K562 (cell line): ENCODE results near the gene LIPT2. TPM values are rescaled to one million over a fixed set of nuclear protein-coding genes. Genes with fewer than 3 reads are reported as not detected.

Experiments used
- C11orf30 ChIP-seq: fragments of 450-650 bp; IDR thresholded peaks from 2 replicates; pipeline ENCODE4 v1.6.1; 2016; ENCODE audit warnings: low read depth, mild to moderate bottlenecking
- CXXC5 ChIP-seq: fragments of 250-450 bp; sonication (Bioruptor Pico); IDR thresholded peaks from 2 replicates; pipeline ENCODE4 v1.8.0; 2022; ENCODE audit warnings: inconsistent platforms, mild to moderate bottlenecking, moderate library complexity
- MECOM ChIP-seq: fragments of 250-450 bp; sonication (Bioruptor Pico); IDR thresholded peaks from 2 replicates; pipeline ENCODE4 v1.8.0; 2022; ENCODE audit warnings: inconsistent platforms
- MEIS2 ChIP-seq: fragments of 450-650 bp; IDR thresholded peaks from 2 replicates; pipeline ENCODE4 v1.6.1; 2014; ENCODE audit warnings: mild to moderate bottlenecking; ENCODE audit not compliant: partially characterized antibody
- NFYB ChIP-seq: IDR thresholded peaks from 2 replicates; pipeline ENCODE4 v1.6.1; 2011; ENCODE audit warnings: mild to moderate bottlenecking, moderate library complexity; ENCODE audit not compliant: insufficient read length; ENCODE audit errors: extremely low read depth
- ZNF282 ChIP-seq: sonication (generic); formaldehyde crosslinking; IDR thresholded peaks from 2 replicates; pipeline ENCODE4 v1.8.1; 2023; ENCODE audit warnings: missing genetic modification reagents
- ZNF354B ChIP-seq: fragments of 250-450 bp; sonication (Bioruptor Pico); IDR thresholded peaks from 2 replicates; pipeline ENCODE4 v1.4.0; 2020
- ZNF76 ChIP-seq: fragments of 250-450 bp; sonication (Bioruptor Pico); IDR thresholded peaks from 2 replicates; pipeline ENCODE4 v1.4.0; 2020; ENCODE audit warnings: mild to moderate bottlenecking, moderate library complexity, borderline replicate concordance
- ZSCAN32 ChIP-seq: fragments of 450-650 bp; formaldehyde crosslinking; IDR thresholded peaks from 2 replicates; pipeline ENCODE4 v1.4.0; 2020; ENCODE audit warnings: mild to moderate bottlenecking, moderate library complexity
- polyA plus RNA-seq, 8 experiments: library from polyadenylated mRNA; depleted of rRNA in 4 of 8; stranded (reverse) in 5 of 8; unstranded in 3 of 8; fragments of >200 nt; fragmentation: Nextera tagmentation in 2 of 8; fragmentation: Illumina TruSeq in 1 of 8; extraction: Ambion mirVana in 2 of 8; extraction: Trizol in 1 of 8; gene quantifications; 2 replicates each; pipeline versions ENCODE4 v1.2.1 to v1.2.3, GENCODE V29; 2011 to 2014; ENCODE audit warnings: inconsistent platforms in 1 of 8, missing spikeins in 1 of 8
- total RNA-seq, 7 experiments: library from RNA; depleted of rRNA in 6 of 7; stranded (reverse); fragments of >200 nt in 6 of 7; fragmentation: Illumina TruSeq in 2 of 7; extraction: Trizol in 2 of 7; gene quantifications; 2 replicates each; pipeline versions ENCODE4 v1.2.1 to v1.2.3, GENCODE V29; 2011 to 2021; ENCODE audit warnings: low replicate concordance in 1 of 7
- TF ChIP-seq, protein P1 (sequence below), 2 experiments: fragments of 450-650 bp; formaldehyde crosslinking in 1 of 2; IDR thresholded peaks; 2 replicates each; pipeline versions ENCODE4 v1.4.0 to v1.6.1; 2014 to 2020; ENCODE audit warnings: mild to moderate bottlenecking in 2 of 2, borderline replicate concordance in 1 of 2, low read depth in 1 of 2
- TF ChIP-seq, protein P2 (sequence below): fragments of 250-450 bp; sonication (Bioruptor Pico); IDR thresholded peaks from 2 replicates; pipeline ENCODE4 v1.4.0; 2020; ENCODE audit warnings: mild to moderate bottlenecking
- TF ChIP-seq, protein P3 (sequence below): IDR thresholded peaks from 3 replicates; pipeline ENCODE4 v1.6.1; 2011; ENCODE audit warnings: borderline replicate concordance, mild to moderate bottlenecking, moderate library complexity; ENCODE audit not compliant: insufficient read length; ENCODE audit errors: extremely low read depth
- TF ChIP-seq, protein P4 (sequence below): fragments of 250-450 bp; sonication (Bioruptor Pico); IDR thresholded peaks from 2 replicates; pipeline ENCODE4 v1.5.0; 2021; ENCODE audit warnings: mild to moderate bottlenecking, borderline replicate concordance

Gene LIPT2
- total and polyA plus RNA-seq, 9 of the 15 experiments (the other 6 are each of a cell fraction or from before 2014, with no cell fraction given) = 1.00 to 5.2 (median 3.5) TPM

DNA sequence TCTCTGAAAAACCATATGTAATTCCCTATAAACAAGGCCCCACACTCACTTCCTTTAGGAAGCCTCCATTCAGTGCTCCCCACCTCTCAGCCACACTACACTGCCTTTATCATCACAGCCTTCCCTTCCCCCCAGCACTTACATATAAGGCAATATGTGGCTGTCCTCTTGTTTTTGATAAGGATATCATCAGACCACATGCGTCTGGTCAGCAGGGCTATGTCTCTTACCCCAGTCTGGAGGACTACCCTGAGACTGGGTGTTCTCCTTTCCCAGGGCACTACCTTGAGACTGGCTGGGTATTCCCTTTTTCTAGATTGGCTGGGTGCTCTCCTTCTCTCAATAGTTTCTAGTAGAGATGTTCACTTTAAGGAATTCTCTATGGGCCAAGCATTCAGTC is 33.9 kb downstream of the LIPT2 start (continued):
- TF ChIP-seq, protein P1, sequence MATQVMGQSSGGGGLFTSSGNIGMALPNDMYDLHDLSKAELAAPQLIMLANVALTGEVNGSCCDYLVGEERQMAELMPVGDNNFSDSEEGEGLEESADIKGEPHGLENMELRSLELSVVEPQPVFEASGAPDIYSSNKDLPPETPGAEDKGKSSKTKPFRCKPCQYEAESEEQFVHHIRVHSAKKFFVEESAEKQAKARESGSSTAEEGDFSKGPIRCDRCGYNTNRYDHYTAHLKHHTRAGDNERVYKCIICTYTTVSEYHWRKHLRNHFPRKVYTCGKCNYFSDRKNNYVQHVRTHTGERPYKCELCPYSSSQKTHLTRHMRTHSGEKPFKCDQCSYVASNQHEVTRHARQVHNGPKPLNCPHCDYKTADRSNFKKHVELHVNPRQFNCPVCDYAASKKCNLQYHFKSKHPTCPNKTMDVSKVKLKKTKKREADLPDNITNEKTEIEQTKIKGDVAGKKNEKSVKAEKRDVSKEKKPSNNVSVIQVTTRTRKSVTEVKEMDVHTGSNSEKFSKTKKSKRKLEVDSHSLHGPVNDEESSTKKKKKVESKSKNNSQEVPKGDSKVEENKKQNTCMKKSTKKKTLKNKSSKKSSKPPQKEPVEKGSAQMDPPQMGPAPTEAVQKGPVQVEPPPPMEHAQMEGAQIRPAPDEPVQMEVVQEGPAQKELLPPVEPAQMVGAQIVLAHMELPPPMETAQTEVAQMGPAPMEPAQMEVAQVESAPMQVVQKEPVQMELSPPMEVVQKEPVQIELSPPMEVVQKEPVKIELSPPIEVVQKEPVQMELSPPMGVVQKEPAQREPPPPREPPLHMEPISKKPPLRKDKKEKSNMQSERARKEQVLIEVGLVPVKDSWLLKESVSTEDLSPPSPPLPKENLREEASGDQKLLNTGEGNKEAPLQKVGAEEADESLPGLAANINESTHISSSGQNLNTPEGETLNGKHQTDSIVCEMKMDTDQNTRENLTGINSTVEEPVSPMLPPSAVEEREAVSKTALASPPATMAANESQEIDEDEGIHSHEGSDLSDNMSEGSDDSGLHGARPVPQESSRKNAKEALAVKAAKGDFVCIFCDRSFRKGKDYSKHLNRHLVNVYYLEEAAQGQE (IDR thresholded peaks at IDR 0.05; ENCODE audit: borderline replicate concordance) = no peak
- TF ChIP-seq, protein P1 (CRISPR knock-in tag; IDR thresholded peaks at IDR 0.05; ENCODE audit: low read depth) = no peak
- TF ChIP-seq, protein P2, sequence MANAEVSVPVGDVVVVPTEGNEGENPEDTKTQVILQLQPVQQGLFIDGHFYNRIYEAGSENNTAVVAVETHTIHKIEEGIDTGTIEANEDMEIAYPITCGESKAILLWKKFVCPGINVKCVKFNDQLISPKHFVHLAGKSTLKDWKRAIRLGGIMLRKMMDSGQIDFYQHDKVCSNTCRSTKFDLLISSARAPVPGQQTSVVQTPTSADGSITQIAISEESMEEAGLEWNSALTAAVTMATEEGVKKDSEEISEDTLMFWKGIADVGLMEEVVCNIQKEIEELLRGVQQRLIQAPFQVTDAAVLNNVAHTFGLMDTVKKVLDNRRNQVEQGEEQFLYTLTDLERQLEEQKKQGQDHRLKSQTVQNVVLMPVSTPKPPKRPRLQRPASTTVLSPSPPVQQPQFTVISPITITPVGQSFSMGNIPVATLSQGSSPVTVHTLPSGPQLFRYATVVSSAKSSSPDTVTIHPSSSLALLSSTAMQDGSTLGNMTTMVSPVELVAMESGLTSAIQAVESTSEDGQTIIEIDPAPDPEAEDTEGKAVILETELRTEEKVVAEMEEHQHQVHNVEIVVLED (CRISPR knock-in tag) = no peak
- TF ChIP-seq MEIS2 = no peak
- TF ChIP-seq, protein P3, sequence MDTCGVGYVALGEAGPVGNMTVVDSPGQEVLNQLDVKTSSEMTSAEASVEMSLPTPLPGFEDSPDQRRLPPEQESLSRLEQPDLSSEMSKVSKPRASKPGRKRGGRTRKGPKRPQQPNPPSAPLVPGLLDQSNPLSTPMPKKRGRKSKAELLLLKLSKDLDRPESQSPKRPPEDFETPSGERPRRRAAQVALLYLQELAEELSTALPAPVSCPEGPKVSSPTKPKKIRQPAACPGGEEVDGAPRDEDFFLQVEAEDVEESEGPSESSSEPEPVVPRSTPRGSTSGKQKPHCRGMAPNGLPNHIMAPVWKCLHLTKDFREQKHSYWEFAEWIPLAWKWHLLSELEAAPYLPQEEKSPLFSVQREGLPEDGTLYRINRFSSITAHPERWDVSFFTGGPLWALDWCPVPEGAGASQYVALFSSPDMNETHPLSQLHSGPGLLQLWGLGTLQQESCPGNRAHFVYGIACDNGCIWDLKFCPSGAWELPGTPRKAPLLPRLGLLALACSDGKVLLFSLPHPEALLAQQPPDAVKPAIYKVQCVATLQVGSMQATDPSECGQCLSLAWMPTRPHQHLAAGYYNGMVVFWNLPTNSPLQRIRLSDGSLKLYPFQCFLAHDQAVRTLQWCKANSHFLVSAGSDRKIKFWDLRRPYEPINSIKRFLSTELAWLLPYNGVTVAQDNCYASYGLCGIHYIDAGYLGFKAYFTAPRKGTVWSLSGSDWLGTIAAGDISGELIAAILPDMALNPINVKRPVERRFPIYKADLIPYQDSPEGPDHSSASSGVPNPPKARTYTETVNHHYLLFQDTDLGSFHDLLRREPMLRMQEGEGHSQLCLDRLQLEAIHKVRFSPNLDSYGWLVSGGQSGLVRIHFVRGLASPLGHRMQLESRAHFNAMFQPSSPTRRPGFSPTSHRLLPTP = no peak
- TF ChIP-seq ZNF76 (CRISPR knock-in tag) = no peak
- no peak for TF ChIP-seq ZNF354B
- TF ChIP-seq ZNF282 (CRISPR knock-in tag) = no peak
- no peak for TF ChIP-seq CXXC5 (CRISPR knock-in tag)
- TF ChIP-seq MECOM (CRISPR knock-in tag) = no peak
- TF ChIP-seq, protein P4, sequence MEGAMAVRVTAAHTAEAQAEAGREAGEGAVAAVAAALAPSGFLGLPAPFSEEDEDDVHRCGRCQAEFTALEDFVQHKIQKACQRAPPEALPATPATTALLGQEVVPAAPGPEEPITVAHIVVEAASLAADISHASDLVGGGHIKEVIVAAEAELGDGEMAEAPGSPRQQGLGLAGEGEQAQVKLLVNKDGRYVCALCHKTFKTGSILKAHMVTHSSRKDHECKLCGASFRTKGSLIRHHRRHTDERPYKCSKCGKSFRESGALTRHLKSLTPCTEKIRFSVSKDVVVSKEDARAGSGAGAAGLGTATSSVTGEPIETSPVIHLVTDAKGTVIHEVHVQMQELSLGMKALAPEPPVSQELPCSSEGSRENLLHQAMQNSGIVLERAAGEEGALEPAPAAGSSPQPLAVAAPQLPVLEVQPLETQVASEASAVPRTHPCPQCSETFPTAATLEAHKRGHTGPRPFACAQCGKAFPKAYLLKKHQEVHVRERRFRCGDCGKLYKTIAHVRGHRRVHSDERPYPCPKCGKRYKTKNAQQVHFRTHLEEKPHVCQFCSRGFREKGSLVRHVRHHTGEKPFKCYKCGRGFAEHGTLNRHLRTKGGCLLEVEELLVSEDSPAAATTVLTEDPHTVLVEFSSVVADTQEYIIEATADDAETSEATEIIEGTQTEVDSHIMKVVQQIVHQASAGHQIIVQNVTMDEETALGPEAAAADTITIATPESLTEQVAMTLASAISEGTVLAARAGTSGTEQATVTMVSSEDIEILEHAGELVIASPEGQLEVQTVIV (CRISPR knock-in tag) = no peak
- TF ChIP-seq C11orf30 = no peak
- TF ChIP-seq NFYB = no peak
- no peak for TF ChIP-seq ZSCAN32 (CRISPR knock-in tag)
